PC-9 (cell line): ENCODE measurements around the gene CD93. TPM values are rescaled to one million over a fixed set of nuclear protein-coding genes. Genes with fewer than 3 reads are reported as not detected.

Source experiments
- BruUV-seq: library from RNA; stranded (reverse); fragments of 400-500 nt; replicated peaks from 2 replicates; lab custom pipeline; 2021; lab: Mats Ljungman, UMichigan
- CTCF ChIA-PET: fragments of 300-600 bp; sonication (Branson Sonifier 250); formaldehyde crosslinking; loops from one replicate; lab custom pipeline; 2022; ENCODE audit warnings: antibody characterized with exemption; lab: Charles Lee
- POLR2A ChIA-PET: fragments of 300-600 bp; sonication (Branson Sonifier 250); formaldehyde crosslinking; loops from one replicate; lab custom pipeline; 2022; ENCODE audit warnings: antibody characterized with exemption; ENCODE audit not compliant: unreplicated experiment; lab: Charles Lee
- DNase-seq, 2 experiments: peaks; one replicate each; pipeline versions ENCODE4 v3.0.0 to v3.0.0-alpha.2; 2015 to 2022; ENCODE audit warnings: mixed read lengths in 1 of 2
- H2AFZ ChIP-seq: fragments of 200-600 bp; sonication (generic); 2 replicates; pipeline ENCODE4 v1.8.1; 2017; ENCODE audit warnings: antibody characterized with exemption
- H3F3A ChIP-seq: fragments of 200-600 bp; sonication (generic); 2 replicates; pipeline ENCODE4 v1.8.1; 2017; ENCODE audit warnings: antibody characterized with exemption, mild to moderate bottlenecking, low read depth; ENCODE audit not compliant: insufficient read depth
- H3K27ac ChIP-seq: fragments of 200-600 bp; sonication (generic); 2 replicates; pipeline ENCODE4 v1.6.1; 2016; ENCODE audit warnings: mixed run types
- H3K27me3 ChIP-seq: fragments of 200-600 bp; sonication (generic); 2 replicates; pipeline ENCODE4 v1.6.1; 2016; ENCODE audit warnings: low read depth, mixed run types; ENCODE audit not compliant: insufficient read depth
- H3K36me3 ChIP-seq: fragments of 200-600 bp; sonication (generic); 2 replicates; pipeline ENCODE4 v1.6.1; 2016; ENCODE audit warnings: low read depth, mixed run types
- H3K4me1 ChIP-seq: fragments of 200-600 bp; sonication (generic); replicated peaks from 2 replicates; pipeline ENCODE4 v1.6.1; 2016; ENCODE audit warnings: mixed run types; ENCODE audit not compliant: insufficient read depth
- H3K4me2 ChIP-seq: fragments of 200-600 bp; sonication (generic); 2 replicates; pipeline ENCODE4 v1.6.1; 2017; ENCODE audit warnings: mixed run types
- H3K4me3 ChIP-seq: fragments of 200-600 bp; sonication (generic); 2 replicates; pipeline ENCODE4 v1.6.1; 2016; ENCODE audit warnings: mixed run types
- H3K79me2 ChIP-seq: fragments of 200-600 bp; sonication (generic); 2 replicates; pipeline ENCODE4 v1.6.1; 2017; ENCODE audit warnings: low read depth, mixed run types
- H3K9me2 ChIP-seq: fragments of 200-600 bp; sonication (generic); 2 replicates; pipeline ENCODE4 v1.8.1; 2017; ENCODE audit warnings: mild to moderate bottlenecking; ENCODE audit not compliant: insufficient read depth
- H3K9me3 ChIP-seq: fragments of 200-600 bp; sonication (generic); 2 replicates; pipeline ENCODE4 v1.8.1; 2016; ENCODE audit warnings: low read depth; ENCODE audit not compliant: insufficient read depth
- H4K20me1 ChIP-seq: fragments of 200-600 bp; sonication (generic); 2 replicates; pipeline ENCODE4 v1.8.1; 2017; ENCODE audit not compliant: insufficient read depth
- CTCF ChIP-seq: fragments of 200-600 bp; sonication (generic); conservative IDR thresholded peaks from 2 replicates; pipeline ENCODE4 v1.6.1; 2017; ENCODE audit warnings: mixed run types, antibody characterized with exemption, mild to moderate bottlenecking, moderate library complexity
- EZH2 ChIP-seq: fragments of 200-600 bp; sonication (generic); IDR thresholded peaks from 2 replicates; pipeline ENCODE4 v1.8.0; 2017; ENCODE audit warnings: antibody characterized with exemption, low read depth
- intact Hi-C: fragments of 100-400 bp; cut with micrococcal nuclease; formaldehyde crosslinking; loops from one replicate; pipeline ENCODE4 v1.10.0; 2022; ENCODE audit not compliant: unreplicated experiment
- total RNA-seq: library from RNA; stranded (reverse); gene quantifications from 2 replicates; pipeline ENCODE4 v1.2.3, GENCODE V29; 2021

The CD93 gene
- total RNA-seq, 1 experiment from 2014 or later, result 0.07 TPM

- intact Hi-C loops, result loop anchor here (10.0 kb wide), 1 partner anchor 712 kb away; no protein-coding TSS in a partner anchor
- Histone ChIP-seq H3K4me2 (peak overlapping the region; percentile 93), H3K27ac (peak overlapping the region; percentile 45), H2AFZ (no peak overlapping the region), H3K4me3 (peak overlapping the region; percentile 75; the same call in 1 of the 2 replicates), H3K9me3 (no peaks in the 10 kb centered on the region), H3K79me2 (peaks cover 33% of the 10 kb centered on the region), H3K4me1 (peaks cover 18% of the 10 kb centered on the region), H4K20me1 (no peaks in the 10 kb centered on the region), H3K36me3 (no peaks in the 10 kb centered on the region), H3K9me2 (no peaks in the 10 kb centered on the region), H3K27me3 (no peaks in the 10 kb centered on the region), H3F3A (peaks cover 23% of the 10 kb centered on the region)
- POLR2A ChIA-PET, result no interaction called here
- peak in 1 of 2 experiments; percentile 68 for DNase-seq
- BruUV-seq, result no TSS peak
- CTCF ChIA-PET, result no interaction called here
- TF ChIP-seq EZH2 (no peak), CTCF (no peak)
Observed at GRCh38 chr20:23046431-23046830, 39.7 kb downstream of the CD93 start.

GRCh38 chr20:23043376-23043775 lies 42.7 kb downstream of the CD93 start:
- H3K4me1 ChIP-seq, result peaks cover 26% of the 10 kb centered on the region
- no peak for DNase-seq
- no peaks in the 10 kb centered on the region for H3K9me3 ChIP-seq
- ChIA-PET POLR2A (no interaction called here), CTCF (no interaction called here)
- peaks cover 15% of the 10 kb centered on the region for H3F3A ChIP-seq
- intact Hi-C loops, result loop anchor here (10.0 kb wide), 1 partner anchor 709 kb away; no protein-coding TSS in a partner anchor
- BruUV-seq, result no TSS peak
- H3K27me3 ChIP-seq, result no peaks in the 10 kb centered on the region
- H3K36me3 ChIP-seq, result no peaks in the 10 kb centered on the region
- H3K79me2 ChIP-seq, result peaks cover 33% of the 10 kb centered on the region
- no peaks in the 10 kb centered on the region for H3K9me2 ChIP-seq
- H3K4me3 ChIP-seq, result no peak overlapping the region
- no peak overlapping the region for H2AFZ ChIP-seq
- TF ChIP-seq EZH2 (no peak), CTCF (no peak)
- H4K20me1 ChIP-seq, result no peaks in the 10 kb centered on the region
- no peak overlapping the region for H3K27ac ChIP-seq
- H3K4me2 ChIP-seq, result no peak overlapping the region

GRCh38 chr20:23042270-23042669 lies 43.9 kb downstream of the CD93 start:
- Histone ChIP-seq H3K27ac (no peak overlapping the region), H3K4me2 (no peak overlapping the region), H3K27me3 (no peaks in the 10 kb centered on the region), H3F3A (peaks cover 15% of the 10 kb centered on the region), H3K9me3 (no peaks in the 10 kb centered on the region), H3K4me1 (peaks cover 26% of the 10 kb centered on the region), H3K36me3 (no peaks in the 10 kb centered on the region), H2AFZ (no peak overlapping the region), H3K4me3 (no peak overlapping the region), H3K9me2 (no peaks in the 10 kb centered on the region), H4K20me1 (no peaks in the 10 kb centered on the region), H3K79me2 (peaks cover 22% of the 10 kb centered on the region)
- ChIA-PET POLR2A (no interaction called here), CTCF (interaction anchor here (0.7 kb wide), 1 partner anchor 1194 kb away, joined by 6 read pairs; no protein-coding TSS in a partner anchor)
- no TSS peak for BruUV-seq
- TF ChIP-seq CTCF, result no peak
- no peak for TF ChIP-seq EZH2
- intact Hi-C loops, result loop anchor here (10.0 kb wide), 1 partner anchor 707 kb away; no protein-coding TSS in a partner anchor
- DNase-seq, result no peak
